OCI-M1 (cell line): ENCODE measurements around the gene GRIK1.
A peak's percentile ranks its signal among the peaks of the same experiment; 100 is the strongest.

Experiments
- DNase-seq: peaks from one replicate; lab custom pipeline; 2025; lab: John Stamatoyannopoulos, UW

Gene GRIK1

GRCh38 chr21:29642551-29643245 is 297.1 kb downstream of the GRIK1 start:
- DNase-seq, result no peak

- DNase-seq, result peak; percentile 97
These were observed 297.9 kb downstream of the GRIK1 start for GRCh38 chr21:29641635-29642550.

- DNase-seq, result peak; percentile 39
These were observed 298.7 kb downstream of the GRIK1 start for GRCh38 chr21:29641001-29641634.

GRCh38 chr21:29640080-29640508 is 299.7 kb downstream of the GRIK1 start:
- peak; percentile 74 for DNase-seq

GRCh38 chr21:29639366-29640079 is 300.3 kb downstream of the GRIK1 start:
- DNase-seq, result peak; percentile 74

GRCh38 chr21:29638761-29639327 is 301.0 kb downstream of the GRIK1 start:
- DNase-seq, result peak; percentile 42

GRCh38 chr21:29638138-29638537 is 301.7 kb downstream of the GRIK1 start:
- DNase-seq, result peak; percentile 43

GRCh38 chr21:29637553-29637952 is 302.2 kb downstream of the GRIK1 start:
- DNase-seq, result no peak

- no peak for DNase-seq
These were observed 302.7 kb downstream of the GRIK1 start for GRCh38 chr21:29637134-29637533.

GRCh38 chr21:29634418-29634817 is 305.4 kb downstream of the GRIK1 start:
- no peak for DNase-seq

GRCh38 chr21:29633756-29634155 is 306.0 kb downstream of the GRIK1 start:
- no peak for DNase-seq

- no peak for DNase-seq
These were observed 309.4 kb downstream of the GRIK1 start for GRCh38 chr21:29630441-29630840.

GRCh38 chr21:29627905-29628304 is 311.9 kb downstream of the GRIK1 start:
- DNase-seq, result no peak

GRCh38 chr21:29626801-29627470 is 312.9 kb downstream of the GRIK1 start:
- no peak for DNase-seq

GRCh38 chr21:29625990-29626389 is 313.8 kb downstream of the GRIK1 start:
- DNase-seq, result no peak

GRCh38 chr21:29624776-29625175 is 315.0 kb downstream of the GRIK1 start:
- no peak for DNase-seq

- no peak for DNase-seq
These were observed 318.3 kb downstream of the GRIK1 start for GRCh38 chr21:29621525-29621924.

- DNase-seq, result no peak
These were observed 323.5 kb downstream of the GRIK1 start for GRCh38 chr21:29616209-29616751.

GRCh38 chr21:29613877-29614276 is 325.9 kb downstream of the GRIK1 start:
- DNase-seq, result no peak

GRCh38 chr21:29613021-29613420 is 326.8 kb downstream of the GRIK1 start:
- DNase-seq, result peak; percentile 15
